GM21360 (cell line): ENCODE results near the gene KRT76.

Experiments used
- ATAC-seq: cut with Tn5 transposase; IDR thresholded peaks from one replicate; pipeline ENCODE4 v1.9.1; 2021; ENCODE audit warnings: mild to moderate bottlenecking, moderate library complexity; ENCODE audit not compliant: unreplicated experiment

KRT76 gene

GRCh38 chr12:52739963-52740362 lies 37.2 kb downstream of the KRT76 start:
- ATAC-seq = no peak

- no peak for ATAC-seq
These were observed 41.1 kb downstream of the KRT76 start for GRCh38 chr12:52735816-52736632.

- no peak for ATAC-seq
These were observed 42.0 kb downstream of the KRT76 start for GRCh38 chr12:52735106-52735505.

- no peak for ATAC-seq
These were observed 46.4 kb downstream of the KRT76 start for GRCh38 chr12:52730793-52731192.

GRCh38 chr12:52730383-52730782 lies 46.8 kb downstream of the KRT76 start:
- no peak for ATAC-seq

- no peak for ATAC-seq
These were observed 48.0 kb downstream of the KRT76 start for GRCh38 chr12:52729147-52729546.

GRCh38 chr12:52728374-52728773 lies 48.8 kb downstream of the KRT76 start:
- no peak for ATAC-seq

- ATAC-seq = no peak
These were observed 50.1 kb downstream of the KRT76 start for GRCh38 chr12:52727037-52727436.

- ATAC-seq = no peak
These were observed 50.7 kb downstream of the KRT76 start for GRCh38 chr12:52726451-52726850.

- ATAC-seq = no peak
These were observed 52.8 kb downstream of the KRT76 start for GRCh38 chr12:52724384-52724783.

GRCh38 chr12:52722680-52723079 lies 54.5 kb downstream of the KRT76 start:
- ATAC-seq = no peak

- no peak for ATAC-seq
These were observed 55.2 kb downstream of the KRT76 start for GRCh38 chr12:52721838-52722470.

- no peak for ATAC-seq
These were observed 56.7 kb downstream of the KRT76 start for GRCh38 chr12:52720365-52720886.
